ENCODE results near the gene RNPS1.

The RNPS1 gene

DNA sequence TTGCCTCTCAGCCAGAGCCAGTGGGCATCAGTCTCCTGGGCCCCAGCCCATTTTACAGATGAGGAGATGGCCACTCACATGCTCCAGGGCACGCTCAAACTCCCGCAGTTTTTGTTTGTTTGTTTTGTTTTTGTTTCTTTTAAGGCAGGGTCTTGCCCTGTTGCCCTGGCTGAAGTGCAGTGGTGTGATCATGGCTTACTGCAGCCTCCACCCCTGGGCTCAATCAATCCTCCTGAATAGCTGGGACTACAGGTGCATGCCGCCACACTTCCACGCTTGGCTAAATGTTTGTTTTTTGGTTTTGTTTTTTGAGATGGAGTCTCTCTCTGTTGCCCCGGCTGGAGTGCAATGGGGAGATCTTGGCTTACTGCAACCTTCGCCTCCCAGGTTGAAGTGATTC lies 41.0 kb downstream of the RNPS1 start:
- no peak for TF ChIP-seq ZFX (IDR thresholded peaks at IDR 0.05; ENCODE audit: borderline replicate concordance)
- TF ChIP-seq, protein P1, sequence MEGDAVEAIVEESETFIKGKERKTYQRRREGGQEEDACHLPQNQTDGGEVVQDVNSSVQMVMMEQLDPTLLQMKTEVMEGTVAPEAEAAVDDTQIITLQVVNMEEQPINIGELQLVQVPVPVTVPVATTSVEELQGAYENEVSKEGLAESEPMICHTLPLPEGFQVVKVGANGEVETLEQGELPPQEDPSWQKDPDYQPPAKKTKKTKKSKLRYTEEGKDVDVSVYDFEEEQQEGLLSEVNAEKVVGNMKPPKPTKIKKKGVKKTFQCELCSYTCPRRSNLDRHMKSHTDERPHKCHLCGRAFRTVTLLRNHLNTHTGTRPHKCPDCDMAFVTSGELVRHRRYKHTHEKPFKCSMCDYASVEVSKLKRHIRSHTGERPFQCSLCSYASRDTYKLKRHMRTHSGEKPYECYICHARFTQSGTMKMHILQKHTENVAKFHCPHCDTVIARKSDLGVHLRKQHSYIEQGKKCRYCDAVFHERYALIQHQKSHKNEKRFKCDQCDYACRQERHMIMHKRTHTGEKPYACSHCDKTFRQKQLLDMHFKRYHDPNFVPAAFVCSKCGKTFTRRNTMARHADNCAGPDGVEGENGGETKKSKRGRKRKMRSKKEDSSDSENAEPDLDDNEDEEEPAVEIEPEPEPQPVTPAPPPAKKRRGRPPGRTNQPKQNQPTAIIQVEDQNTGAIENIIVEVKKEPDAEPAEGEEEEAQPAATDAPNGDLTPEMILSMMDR (IDR thresholded peaks at IDR 0.05), result no peak
- H3K27ac ChIP-seq, result peak overlapping the region; percentile 95

DNA sequence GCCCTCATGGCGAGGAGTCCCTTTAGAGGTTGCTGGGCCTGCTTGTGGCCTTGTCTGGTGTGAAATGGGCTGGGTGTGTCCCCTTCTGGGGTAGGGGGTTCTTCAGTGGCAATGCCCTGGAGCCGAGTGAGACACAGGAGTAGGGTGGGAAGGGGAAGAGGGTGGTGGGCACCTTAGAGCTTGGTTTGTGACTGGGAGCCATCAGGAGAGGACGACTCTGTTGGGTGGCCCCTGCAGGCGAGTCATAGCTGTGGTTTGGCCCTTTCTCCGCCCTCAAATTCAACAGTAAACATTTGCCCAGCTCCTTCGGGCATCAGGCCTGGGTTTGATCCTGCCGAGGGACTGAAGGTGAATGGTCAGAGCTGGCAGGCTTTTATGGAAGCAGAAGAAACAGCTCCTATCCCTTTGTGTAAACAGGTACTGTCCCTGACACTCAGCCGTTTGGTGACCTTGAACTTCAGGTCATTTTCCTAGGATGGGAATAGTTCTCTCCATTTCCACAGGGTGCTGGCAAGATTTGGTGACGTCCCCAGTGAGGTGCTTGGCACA lies 41.6 kb downstream of the RNPS1 start:
- peak overlapping the region; percentile 95 for H3K27ac ChIP-seq
- no peak for TF ChIP-seq ZFX (IDR thresholded peaks at IDR 0.05; ENCODE audit: borderline replicate concordance)
- TF ChIP-seq, protein P1 (IDR thresholded peaks at IDR 0.05), result no peak

DNA sequence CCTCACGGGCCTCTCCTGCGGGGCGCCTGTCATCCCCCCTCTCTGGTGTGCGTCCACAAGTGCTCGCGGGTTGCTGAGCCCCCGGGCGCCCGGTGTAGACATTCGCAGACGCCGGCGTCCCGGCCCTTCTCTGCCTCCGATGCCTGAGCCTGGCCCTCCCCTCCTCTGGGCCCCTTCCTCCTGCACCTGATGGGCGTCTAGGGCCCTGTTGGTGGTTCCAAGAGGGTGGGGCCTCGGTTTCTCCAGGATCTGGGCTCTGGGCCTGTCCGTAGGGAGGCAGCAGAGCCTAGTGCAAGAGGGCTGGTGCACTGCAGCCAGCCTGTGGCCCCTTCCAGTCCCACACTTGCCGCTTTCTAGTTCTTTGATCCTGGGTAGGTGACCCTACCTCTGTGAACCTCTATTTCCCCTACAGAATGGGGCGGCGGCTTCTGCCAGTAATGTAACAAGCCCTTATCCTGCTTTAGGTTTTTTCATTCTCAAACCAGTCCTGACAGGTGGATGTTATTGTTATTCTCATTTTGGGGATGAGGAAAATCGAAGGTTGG lies 43.9 kb downstream of the RNPS1 start:
- TF ChIP-seq, protein P1 (IDR thresholded peaks at IDR 0.05), result peak; percentile 22; the same call in 1 of the 2 replicates
- TF ChIP-seq ZFX (IDR thresholded peaks at IDR 0.05; ENCODE audit: borderline replicate concordance), result no peak
- H3K27ac ChIP-seq, result peak overlapping the region; percentile 95

DNA sequence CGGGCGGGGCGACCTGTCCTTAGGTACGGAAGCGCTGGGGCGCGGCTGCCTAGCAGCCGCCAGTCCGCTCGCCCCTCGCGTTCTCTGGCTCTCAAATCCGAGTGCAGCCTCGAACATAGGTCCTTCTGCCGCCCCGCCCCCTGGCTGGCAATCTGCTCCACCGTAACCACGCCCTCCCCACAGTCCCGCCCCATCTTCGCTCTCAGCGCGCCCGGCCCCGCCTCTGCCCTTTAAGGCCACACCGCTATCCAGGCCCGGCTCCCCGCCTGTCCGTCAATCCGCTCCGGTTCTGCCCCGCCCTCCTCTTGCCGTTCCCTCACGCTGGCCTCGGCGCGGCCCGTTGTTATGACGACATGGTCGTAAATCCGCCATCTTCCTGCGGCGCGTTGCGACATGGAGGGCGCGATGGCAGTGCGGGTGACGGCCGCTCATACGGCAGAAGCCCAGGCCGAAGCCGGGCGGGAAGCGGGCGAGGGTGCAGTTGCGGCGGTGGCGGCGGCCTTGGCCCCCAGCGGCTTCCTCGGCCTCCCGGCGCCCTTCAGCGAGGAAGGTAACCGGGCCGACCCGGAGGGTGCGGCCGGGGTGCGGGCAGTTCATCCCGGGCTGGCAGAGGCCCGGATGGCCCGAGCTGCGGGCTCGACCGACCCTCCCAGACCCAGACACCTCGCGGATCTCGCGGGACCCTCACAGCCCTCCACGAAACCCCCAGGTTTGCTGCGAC lies 44.5 kb downstream of the RNPS1 start, which contains the start of gene E4F1:
Gene E4F1, plus strand, starts transcription at position 371 of the 721 bp plus-strand sequence. Its CDS starts 23 bp downstream, at position 394.
- no peak for TF ChIP-seq ZFX (IDR thresholded peaks at IDR 0.05; ENCODE audit: borderline replicate concordance)
- TF ChIP-seq, protein P1 (IDR thresholded peaks at IDR 0.05), result no peak
- peak within 1 kb of the TSS; percentile 95 for H3K27ac ChIP-seq

DNA sequence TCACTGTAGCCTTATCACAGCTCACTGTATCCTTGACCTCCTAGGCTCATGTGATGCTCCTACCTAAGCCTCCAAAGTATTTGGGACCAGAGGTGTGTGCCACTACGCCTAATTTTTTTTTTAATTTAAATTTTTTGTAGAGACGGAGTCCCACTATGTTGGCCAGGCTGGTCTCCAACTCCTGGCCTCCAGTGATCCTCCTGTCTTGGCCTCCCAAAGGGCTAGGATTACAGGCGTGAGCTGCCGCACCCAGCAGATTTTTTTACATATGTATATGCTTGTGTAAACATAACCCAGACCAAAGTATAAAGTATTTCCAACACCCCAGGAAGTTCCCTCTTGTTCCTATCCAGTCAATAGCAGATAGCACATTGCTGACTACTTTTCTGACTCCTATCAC lies 51.6 kb downstream of the RNPS1 start:
- H3K27ac ChIP-seq, result peak overlapping the region; percentile 99

DNA sequence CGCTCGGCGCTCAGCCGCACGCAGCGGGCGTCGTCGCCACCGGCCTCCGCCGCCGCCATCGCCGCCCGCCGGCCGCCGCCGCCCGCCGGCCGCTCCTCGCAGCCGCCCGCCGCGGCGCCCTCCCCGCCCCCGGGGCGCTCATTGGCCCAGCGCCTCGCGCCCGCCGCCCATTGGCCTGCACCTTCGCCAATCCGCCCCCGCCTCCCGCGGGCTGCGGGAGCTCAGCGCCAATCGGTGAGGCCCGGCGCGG lies 53.3 kb downstream of the RNPS1 start, which contains the start of gene PGP:
Gene PGP, minus strand, starts transcription at position 122 of the 250 bp plus-strand sequence. Its CDS starts 63 bp downstream, at position 59.
- H3K27ac ChIP-seq, result peak within 1 kb of the TSS; percentile 99
- no peak for TF ChIP-seq ZFX (IDR thresholded peaks at IDR 0.05; ENCODE audit: borderline replicate concordance)
- TF ChIP-seq, protein P1 (IDR thresholded peaks at IDR 0.05), result no peak

More for the DNA sequence above, 51.6 kb downstream of the RNPS1 start:
- no peak for TF ChIP-seq ZFX (IDR thresholded peaks at IDR 0.05; ENCODE audit: borderline replicate concordance)
- TF ChIP-seq, protein P1 (IDR thresholded peaks at IDR 0.05), result no peak

All from 22Rv1 (cell line).